GM23338 (cell line): Measurements from ENCODE around the gene GALNT5. TPM values are rescaled to one million over a fixed set of nuclear protein-coding genes. Genes with fewer than 3 reads are reported as not detected.

ENCODE experiments used
- ATAC-seq: fragments of 200-7000 bp; cut with Tn5 transposase; 3 replicates; pipeline ENCODE4 v1.9.1; 2020
- DNase-seq: peaks from one replicate; pipeline ENCODE4 v3.0.0-alpha.2; 2015; ENCODE audit warnings: low spot score
- H2AFZ ChIP-seq: fragments of 200-600 bp; sonication (generic); 2 replicates; pipeline ENCODE4 v1.8.0; 2016; ENCODE audit warnings: antibody characterized with exemption, mild to moderate bottlenecking, moderate library complexity
- H3F3A ChIP-seq: fragments of 200-600 bp; sonication (generic); replicated peaks from 2 replicates; pipeline ENCODE4 v1.8.0; 2017; ENCODE audit warnings: antibody characterized with exemption, mixed run types, low read depth
- H3K27ac ChIP-seq: fragments of 200-600 bp; sonication (generic); 2 replicates; pipeline ENCODE4 v1.6.1; 2016; ENCODE audit warnings: low read depth
- H3K27me3 ChIP-seq: fragments of 200-600 bp; sonication (generic); 2 replicates; pipeline ENCODE4 v1.8.0; 2016; ENCODE audit warnings: mild to moderate bottlenecking, mixed run types, moderate library complexity; ENCODE audit not compliant: insufficient read depth
- H3K36me3 ChIP-seq: fragments of 200-600 bp; sonication (generic); 2 replicates; pipeline ENCODE4 v1.8.0; 2016; ENCODE audit warnings: mild to moderate bottlenecking; ENCODE audit not compliant: insufficient read depth
- H3K4me1 ChIP-seq: fragments of 200-600 bp; sonication (generic); 2 replicates; pipeline ENCODE4 v1.8.0; 2016; ENCODE audit warnings: mild to moderate bottlenecking, moderate library complexity; ENCODE audit not compliant: insufficient read depth
- H3K4me2 ChIP-seq: fragments of 200-600 bp; sonication (generic); 2 replicates; pipeline ENCODE4 v1.7.1; 2017; ENCODE audit warnings: mixed run types
- H3K4me3 ChIP-seq: fragments of 200-600 bp; sonication (generic); 2 replicates; pipeline ENCODE4 v1.6.1; 2016; ENCODE audit warnings: mixed run types
- H3K79me2 ChIP-seq: fragments of 200-600 bp; sonication (generic); replicated peaks from 2 replicates; pipeline ENCODE4 v1.8.0; 2017; ENCODE audit warnings: mild to moderate bottlenecking; ENCODE audit not compliant: insufficient read depth
- H3K9me2 ChIP-seq: fragments of 200-600 bp; sonication (generic); 2 replicates; pipeline ENCODE4 v1.8.0; 2017; ENCODE audit not compliant: insufficient read depth
- H4K20me1 ChIP-seq: fragments of 200-600 bp; sonication (generic); replicated peaks from 2 replicates; pipeline ENCODE4 v1.8.0; 2017; ENCODE audit warnings: mild to moderate bottlenecking; ENCODE audit not compliant: insufficient read depth
- H3K27ac Mint-ChIP-seq: 2 replicates; pipeline ENCODE4 v1.8.0; 2020; ENCODE audit warnings: inconsistent platforms, mild to moderate bottlenecking, moderate library complexity, mixed read lengths
- H3K27me3 Mint-ChIP-seq: 3 replicates; pipeline ENCODE4 v1.8.0; 2022; ENCODE audit warnings: low read depth, mild to moderate bottlenecking, moderate library complexity, mixed read lengths, inconsistent platforms; ENCODE audit not compliant: insufficient read depth, poor library complexity
- H3K36me3 Mint-ChIP-seq: 3 replicates; pipeline ENCODE4 v1.8.0; 2021; ENCODE audit warnings: low read depth, mild to moderate bottlenecking, inconsistent platforms, moderate library complexity, mixed read lengths
- H3K4me1 Mint-ChIP-seq: 3 replicates; pipeline ENCODE4 v1.8.0; 2020; ENCODE audit warnings: mild to moderate bottlenecking, inconsistent platforms, mixed read lengths
- H3K4me3 Mint-ChIP-seq: 3 replicates; pipeline ENCODE4 v1.8.0; 2021; ENCODE audit warnings: moderate library complexity, mild to moderate bottlenecking, inconsistent platforms, mixed read lengths
- H3K9me3 Mint-ChIP-seq: 3 replicates; pipeline ENCODE4 v1.8.0; 2020; ENCODE audit warnings: moderate library complexity, mild to moderate bottlenecking, inconsistent platforms, mixed read lengths
- CREB1 ChIP-seq: fragments of 250-450 bp; sonication (Bioruptor Pico); IDR thresholded peaks from 2 replicates; pipeline ENCODE4 v1.5.0; 2020; ENCODE audit warnings: low read depth, mild to moderate bottlenecking, moderate library complexity
- EZH2 ChIP-seq: fragments of 200-600 bp; sonication (generic); IDR thresholded peaks from one replicate; pipeline ENCODE4 v1.8.0; 2017; ENCODE audit warnings: antibody characterized with exemption, mild to moderate bottlenecking, low read depth; ENCODE audit not compliant: unreplicated experiment
- EZH2phosphoT487 ChIP-seq: fragments of 200-600 bp; sonication (generic); IDR thresholded peaks from one replicate; pipeline ENCODE4 v1.8.1; 2018; ENCODE audit warnings: antibody characterized with exemption; ENCODE audit not compliant: unreplicated experiment
- JUNB ChIP-seq: IDR thresholded peaks from one replicate; pipeline ENCODE4 v1.6.1; 2016; ENCODE audit warnings: antibody characterized with exemption; ENCODE audit not compliant: unreplicated experiment
- NANOG ChIP-seq: IDR thresholded peaks from 2 replicates; pipeline ENCODE4 v1.6.1; 2016; ENCODE audit warnings: antibody characterized with exemption, borderline replicate concordance
- POLR2AphosphoS5 ChIP-seq: IDR thresholded peaks from 2 replicates; pipeline ENCODE4 v1.6.1; 2016; ENCODE audit warnings: antibody characterized with exemption, low read depth
- STAT1 ChIP-seq: IDR thresholded peaks from one replicate; pipeline ENCODE4 v1.6.1; 2016; ENCODE audit warnings: antibody characterized with exemption; ENCODE audit not compliant: unreplicated experiment
- ZNF114 ChIP-seq: fragments of 250-450 bp; sonication (Bioruptor Pico); IDR thresholded peaks from 2 replicates; pipeline ENCODE4 v1.5.0; 2020; ENCODE audit warnings: mild to moderate bottlenecking, moderate library complexity
- ZNF331 ChIP-seq: fragments of 250-450 bp; sonication (Bioruptor Pico); IDR thresholded peaks from 2 replicates; pipeline ENCODE4 v1.5.0; 2020; ENCODE audit warnings: low read depth, mild to moderate bottlenecking, moderate library complexity
- polyA plus RNA-seq: library from polyadenylated mRNA; unstranded; fragments of >200 nt; fragmentation: Nextera tagmentation; extraction: Ambion mirVana; gene quantifications from 2 replicates; pipeline ENCODE4 v1.2.1, GENCODE V29; 2016
- total RNA-seq: library from RNA; depleted of rRNA; stranded (reverse); fragments of >200 nt; shearing (Covaris generic); gene quantifications from 2 replicates; pipeline ENCODE4 v1.2.3, GENCODE V29; 2014
- TF ChIP-seq, protein P1 (sequence below), 2 experiments: fragments of 200-600 bp in 1 of 2; sonication (generic) in 1 of 2; conservative IDR thresholded peaks; 2 replicates each; pipeline versions ENCODE4 v1.5.1 to v1.6.1; 2016 to 2017; ENCODE audit warnings: antibody characterized with exemption in 2 of 2, low read depth in 2 of 2, mild to moderate bottlenecking in 2 of 2, moderate library complexity in 1 of 2
- TF ChIP-seq, protein P2 (sequence below): IDR thresholded peaks from 2 replicates; pipeline ENCODE4 v1.6.1; 2016; ENCODE audit warnings: antibody characterized with exemption
- TF ChIP-seq, protein P3 (sequence below): fragments of 250-450 bp; sonication (Bioruptor Pico); IDR thresholded peaks from 2 replicates; pipeline ENCODE4 v1.5.0; 2020; ENCODE audit warnings: mild to moderate bottlenecking, moderate library complexity
- TF ChIP-seq, protein P4 (sequence below): IDR thresholded peaks from one replicate; pipeline ENCODE4 v1.6.1; 2018; ENCODE audit warnings: antibody characterized with exemption; ENCODE audit not compliant: unreplicated experiment

The GALNT5 gene
- total and polyA plus RNA-seq, 2 experiments from 2014 or later: 0.05 to 0.14 TPM

DNA sequence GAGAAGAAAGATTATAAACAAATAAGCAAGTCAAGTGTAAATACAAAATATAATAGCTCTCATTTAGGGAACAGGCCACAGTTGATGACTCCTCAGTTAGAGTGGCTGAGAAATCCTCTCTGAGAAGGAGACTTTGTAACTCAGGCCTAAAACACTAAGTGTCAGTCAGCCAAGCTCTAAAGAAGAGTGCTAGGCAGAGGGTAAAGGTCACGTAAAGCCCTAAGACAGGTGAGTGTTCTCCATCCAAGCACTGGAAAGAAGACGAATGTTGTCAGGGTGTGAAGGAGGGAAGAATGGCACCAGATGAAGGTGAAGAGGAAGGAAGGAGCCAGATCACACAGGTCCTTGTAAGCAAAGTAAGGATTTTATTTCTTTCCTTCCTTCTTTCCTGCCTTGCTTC, 43.8 kb downstream of the GALNT5 start:
- Histone ChIP-seq H3K4me1 (no peaks in the 10 kb centered on the region), H3K9me2 (no peaks in the 10 kb centered on the region), H3K79me2 (no peaks in the 10 kb centered on the region), H4K20me1 (no peaks in the 10 kb centered on the region), H3K36me3 (no peaks in the 10 kb centered on the region), H3K27ac (no peak overlapping the region), H3K27me3 (no peaks in the 10 kb centered on the region), H3K4me2 (no peak overlapping the region), H2AFZ (no peak overlapping the region), H3K4me3 (no peak overlapping the region), H3F3A (no peaks in the 10 kb centered on the region)
- Mint-ChIP-seq H3K9me3 (no peaks in the 10 kb centered on the region), H3K4me3 (no peak overlapping the region), H3K4me1 (peaks cover 4% of the 10 kb centered on the region; the same call in 2 of the 3 replicates), H3K36me3 (no peaks in the 10 kb centered on the region), H3K27ac (no peak overlapping the region), H3K27me3 (peaks cover 1% of the 10 kb centered on the region)
- DNase-seq: no peak
- no peak for ATAC-seq
- TF ChIP-seq POLR2AphosphoS5: no peak
- TF ChIP-seq ZNF331 (CRISPR knock-in tag): no peak
- TF ChIP-seq, protein P1, sequence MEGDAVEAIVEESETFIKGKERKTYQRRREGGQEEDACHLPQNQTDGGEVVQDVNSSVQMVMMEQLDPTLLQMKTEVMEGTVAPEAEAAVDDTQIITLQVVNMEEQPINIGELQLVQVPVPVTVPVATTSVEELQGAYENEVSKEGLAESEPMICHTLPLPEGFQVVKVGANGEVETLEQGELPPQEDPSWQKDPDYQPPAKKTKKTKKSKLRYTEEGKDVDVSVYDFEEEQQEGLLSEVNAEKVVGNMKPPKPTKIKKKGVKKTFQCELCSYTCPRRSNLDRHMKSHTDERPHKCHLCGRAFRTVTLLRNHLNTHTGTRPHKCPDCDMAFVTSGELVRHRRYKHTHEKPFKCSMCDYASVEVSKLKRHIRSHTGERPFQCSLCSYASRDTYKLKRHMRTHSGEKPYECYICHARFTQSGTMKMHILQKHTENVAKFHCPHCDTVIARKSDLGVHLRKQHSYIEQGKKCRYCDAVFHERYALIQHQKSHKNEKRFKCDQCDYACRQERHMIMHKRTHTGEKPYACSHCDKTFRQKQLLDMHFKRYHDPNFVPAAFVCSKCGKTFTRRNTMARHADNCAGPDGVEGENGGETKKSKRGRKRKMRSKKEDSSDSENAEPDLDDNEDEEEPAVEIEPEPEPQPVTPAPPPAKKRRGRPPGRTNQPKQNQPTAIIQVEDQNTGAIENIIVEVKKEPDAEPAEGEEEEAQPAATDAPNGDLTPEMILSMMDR (conservative IDR thresholded peaks at IDR 0.05; ENCODE audit: low read depth in 2 of 2): no peak
- TF ChIP-seq, protein P2, sequence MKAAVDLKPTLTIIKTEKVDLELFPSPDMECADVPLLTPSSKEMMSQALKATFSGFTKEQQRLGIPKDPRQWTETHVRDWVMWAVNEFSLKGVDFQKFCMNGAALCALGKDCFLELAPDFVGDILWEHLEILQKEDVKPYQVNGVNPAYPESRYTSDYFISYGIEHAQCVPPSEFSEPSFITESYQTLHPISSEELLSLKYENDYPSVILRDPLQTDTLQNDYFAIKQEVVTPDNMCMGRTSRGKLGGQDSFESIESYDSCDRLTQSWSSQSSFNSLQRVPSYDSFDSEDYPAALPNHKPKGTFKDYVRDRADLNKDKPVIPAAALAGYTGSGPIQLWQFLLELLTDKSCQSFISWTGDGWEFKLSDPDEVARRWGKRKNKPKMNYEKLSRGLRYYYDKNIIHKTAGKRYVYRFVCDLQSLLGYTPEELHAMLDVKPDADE: no peak
- TF ChIP-seq STAT1: no peak
- no peak for TF ChIP-seq EZH2phosphoT487
- no peak for TF ChIP-seq NANOG
- no peak for TF ChIP-seq CREB1 (CRISPR knock-in tag)
- TF ChIP-seq, protein P3, sequence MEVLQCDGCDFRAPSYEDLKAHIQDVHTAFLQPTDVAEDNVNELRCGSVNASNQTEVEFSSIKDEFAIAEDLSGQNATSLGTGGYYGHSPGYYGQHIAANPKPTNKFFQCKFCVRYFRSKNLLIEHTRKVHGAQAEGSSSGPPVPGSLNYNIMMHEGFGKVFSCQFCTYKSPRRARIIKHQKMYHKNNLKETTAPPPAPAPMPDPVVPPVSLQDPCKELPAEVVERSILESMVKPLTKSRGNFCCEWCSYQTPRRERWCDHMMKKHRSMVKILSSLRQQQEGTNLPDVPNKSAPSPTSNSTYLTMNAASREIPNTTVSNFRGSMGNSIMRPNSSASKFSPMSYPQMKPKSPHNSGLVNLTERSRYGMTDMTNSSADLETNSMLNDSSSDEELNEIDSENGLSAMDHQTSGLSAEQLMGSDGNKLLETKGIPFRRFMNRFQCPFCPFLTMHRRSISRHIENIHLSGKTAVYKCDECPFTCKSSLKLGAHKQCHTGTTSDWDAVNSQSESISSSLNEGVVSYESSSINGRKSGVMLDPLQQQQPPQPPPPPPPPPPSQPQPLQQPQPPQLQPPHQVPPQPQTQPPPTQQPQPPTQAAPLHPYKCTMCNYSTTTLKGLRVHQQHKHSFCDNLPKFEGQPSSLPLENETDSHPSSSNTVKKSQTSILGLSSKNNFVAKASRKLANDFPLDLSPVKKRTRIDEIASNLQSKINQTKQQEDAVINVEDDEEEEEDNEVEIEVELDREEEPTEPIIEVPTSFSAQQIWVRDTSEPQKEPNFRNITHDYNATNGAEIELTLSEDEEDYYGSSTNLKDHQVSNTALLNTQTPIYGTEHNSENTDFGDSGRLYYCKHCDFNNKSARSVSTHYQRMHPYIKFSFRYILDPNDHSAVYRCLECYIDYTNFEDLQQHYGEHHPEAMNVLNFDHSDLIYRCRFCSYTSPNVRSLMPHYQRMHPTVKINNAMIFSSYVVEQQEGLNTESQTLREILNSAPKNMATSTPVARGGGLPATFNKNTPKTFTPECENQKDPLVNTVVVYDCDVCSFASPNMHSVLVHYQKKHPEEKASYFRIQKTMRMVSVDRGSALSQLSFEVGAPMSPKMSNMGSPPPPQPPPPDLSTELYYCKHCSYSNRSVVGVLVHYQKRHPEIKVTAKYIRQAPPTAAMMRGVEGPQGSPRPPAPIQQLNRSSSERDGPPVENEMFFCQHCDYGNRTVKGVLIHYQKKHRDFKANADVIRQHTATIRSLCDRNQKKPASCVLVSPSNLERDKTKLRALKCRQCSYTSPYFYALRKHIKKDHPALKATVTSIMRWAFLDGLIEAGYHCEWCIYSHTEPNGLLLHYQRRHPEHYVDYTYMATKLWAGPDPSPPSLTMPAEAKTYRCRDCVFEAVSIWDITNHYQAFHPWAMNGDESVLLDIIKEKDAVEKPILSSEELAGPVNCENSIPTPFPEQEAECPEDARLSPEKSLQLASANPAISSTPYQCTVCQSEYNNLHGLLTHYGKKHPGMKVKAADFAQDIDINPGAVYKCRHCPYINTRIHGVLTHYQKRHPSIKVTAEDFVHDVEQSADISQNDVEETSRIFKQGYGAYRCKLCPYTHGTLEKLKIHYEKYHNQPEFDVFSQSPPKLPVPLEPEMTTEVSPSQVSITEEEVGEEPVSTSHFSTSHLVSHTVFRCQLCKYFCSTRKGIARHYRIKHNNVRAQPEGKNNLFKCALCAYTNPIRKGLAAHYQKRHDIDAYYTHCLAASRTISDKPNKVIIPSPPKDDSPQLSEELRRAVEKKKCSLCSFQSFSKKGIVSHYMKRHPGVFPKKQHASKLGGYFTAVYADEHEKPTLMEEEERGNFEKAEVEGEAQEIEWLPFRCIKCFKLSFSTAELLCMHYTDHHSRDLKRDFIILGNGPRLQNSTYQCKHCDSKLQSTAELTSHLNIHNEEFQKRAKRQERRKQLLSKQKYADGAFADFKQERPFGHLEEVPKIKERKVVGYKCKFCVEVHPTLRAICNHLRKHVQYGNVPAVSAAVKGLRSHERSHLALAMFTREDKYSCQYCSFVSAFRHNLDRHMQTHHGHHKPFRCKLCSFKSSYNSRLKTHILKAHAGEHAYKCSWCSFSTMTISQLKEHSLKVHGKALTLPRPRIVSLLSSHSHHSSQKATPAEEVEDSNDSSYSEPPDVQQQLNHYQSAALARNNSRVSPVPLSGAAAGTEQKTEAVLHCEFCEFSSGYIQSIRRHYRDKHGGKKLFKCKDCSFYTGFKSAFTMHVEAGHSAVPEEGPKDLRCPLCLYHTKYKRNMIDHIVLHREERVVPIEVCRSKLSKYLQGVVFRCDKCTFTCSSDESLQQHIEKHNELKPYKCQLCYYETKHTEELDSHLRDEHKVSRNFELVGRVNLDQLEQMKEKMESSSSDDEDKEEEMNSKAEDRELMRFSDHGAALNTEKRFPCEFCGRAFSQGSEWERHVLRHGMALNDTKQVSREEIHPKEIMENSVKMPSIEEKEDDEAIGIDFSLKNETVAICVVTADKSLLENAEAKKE: no peak
- TF ChIP-seq, protein P4, sequence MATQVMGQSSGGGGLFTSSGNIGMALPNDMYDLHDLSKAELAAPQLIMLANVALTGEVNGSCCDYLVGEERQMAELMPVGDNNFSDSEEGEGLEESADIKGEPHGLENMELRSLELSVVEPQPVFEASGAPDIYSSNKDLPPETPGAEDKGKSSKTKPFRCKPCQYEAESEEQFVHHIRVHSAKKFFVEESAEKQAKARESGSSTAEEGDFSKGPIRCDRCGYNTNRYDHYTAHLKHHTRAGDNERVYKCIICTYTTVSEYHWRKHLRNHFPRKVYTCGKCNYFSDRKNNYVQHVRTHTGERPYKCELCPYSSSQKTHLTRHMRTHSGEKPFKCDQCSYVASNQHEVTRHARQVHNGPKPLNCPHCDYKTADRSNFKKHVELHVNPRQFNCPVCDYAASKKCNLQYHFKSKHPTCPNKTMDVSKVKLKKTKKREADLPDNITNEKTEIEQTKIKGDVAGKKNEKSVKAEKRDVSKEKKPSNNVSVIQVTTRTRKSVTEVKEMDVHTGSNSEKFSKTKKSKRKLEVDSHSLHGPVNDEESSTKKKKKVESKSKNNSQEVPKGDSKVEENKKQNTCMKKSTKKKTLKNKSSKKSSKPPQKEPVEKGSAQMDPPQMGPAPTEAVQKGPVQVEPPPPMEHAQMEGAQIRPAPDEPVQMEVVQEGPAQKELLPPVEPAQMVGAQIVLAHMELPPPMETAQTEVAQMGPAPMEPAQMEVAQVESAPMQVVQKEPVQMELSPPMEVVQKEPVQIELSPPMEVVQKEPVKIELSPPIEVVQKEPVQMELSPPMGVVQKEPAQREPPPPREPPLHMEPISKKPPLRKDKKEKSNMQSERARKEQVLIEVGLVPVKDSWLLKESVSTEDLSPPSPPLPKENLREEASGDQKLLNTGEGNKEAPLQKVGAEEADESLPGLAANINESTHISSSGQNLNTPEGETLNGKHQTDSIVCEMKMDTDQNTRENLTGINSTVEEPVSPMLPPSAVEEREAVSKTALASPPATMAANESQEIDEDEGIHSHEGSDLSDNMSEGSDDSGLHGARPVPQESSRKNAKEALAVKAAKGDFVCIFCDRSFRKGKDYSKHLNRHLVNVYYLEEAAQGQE: no peak
- no peak for TF ChIP-seq JUNB
- no peak for TF ChIP-seq EZH2
- TF ChIP-seq ZNF114: no peak
